Small intestine (tissue), 7 donors: Measurements from ENCODE around the gene TOR1AIP2. TPM values are rescaled to one million over a fixed set of nuclear protein-coding genes. Genes with fewer than 3 reads are reported as not detected.

Experiments
- DNase-seq, 2 donors: peaks; one replicate each; pipeline versions ENCODE4 v3.0.0 to v3.0.0-alpha.2; 2013
- FAIRE-seq: peaks from 2 replicates; lab custom pipeline; 2012; peaks lifted over from hg19 to GRCh38; lab: Jason Lieb, UNC
- H3K27ac ChIP-seq, 3 donors: one replicate each; pipeline ENCODE4 v1.5.1; 2013; ENCODE audit warnings: low read length in 2 of 3, mild to moderate bottlenecking in 2 of 3, control low read depth in 1 of 3, inconsistent platforms in 1 of 3, low read depth in 1 of 3, moderate library complexity in 1 of 3
- H3K27me3 ChIP-seq, 3 donors: one replicate each; pipeline ENCODE4 v1.6.1; 2013; ENCODE audit warnings: low read length in 3 of 3, inconsistent platforms in 1 of 3; ENCODE audit not compliant: control insufficient read depth in 3 of 3, insufficient read depth in 3 of 3
- H3K36me3 ChIP-seq, 3 donors: one replicate each; pipeline ENCODE4 v1.6.1; 2013; ENCODE audit warnings: low read length in 3 of 3, inconsistent platforms in 1 of 3, low read depth in 1 of 3, mild to moderate bottlenecking in 1 of 3, moderate library complexity in 1 of 3; ENCODE audit not compliant: control insufficient read depth in 3 of 3, insufficient read depth in 2 of 3
- H3K4me1 ChIP-seq, 3 donors: one replicate each; pipeline ENCODE4 v1.6.1; 2013; ENCODE audit warnings: low read length in 2 of 3, inconsistent platforms in 1 of 3, low read depth in 1 of 3, mild to moderate bottlenecking in 1 of 3, moderate library complexity in 1 of 3; ENCODE audit not compliant: control insufficient read depth in 3 of 3, insufficient read depth in 2 of 3
- H3K4me3 ChIP-seq, 3 donors: one replicate each; pipeline ENCODE4 v1.5.1; 2013; ENCODE audit warnings: low read length in 3 of 3, control low read depth in 1 of 3, inconsistent platforms in 1 of 3, low read depth in 1 of 3, mild to moderate bottlenecking in 1 of 3, moderate library complexity in 1 of 3
- H3K9me3 ChIP-seq, 2 donors: one replicate each; pipeline ENCODE4 v1.6.1; 2013; ENCODE audit warnings: low read depth in 1 of 2, low read length in 1 of 2; ENCODE audit not compliant: control insufficient read depth in 2 of 2, insufficient read depth in 1 of 2
- WGBS, 3 donors: extraction: QIAGEN DNeasy Blood & Tissue Kit; methylation state at CpG; one replicate each; pipeline ENCODE4 v1.1.7; 2013; 5-methylcytosine and 5-hydroxymethylcytosine counted together
- polyA plus RNA-seq, 4 donors: library from polyadenylated mRNA; stranded (reverse) in 3 of 4; unstranded in 1 of 4; fragments of 200-250 nt in 3 of 4; fragments of 120-200 nt in 1 of 4; gene quantifications; one replicate each; pipeline versions ENCODE4 v1.2.1 to v1.2.3, GENCODE V29; 2013
- donor health status: healthy with polysubstance abuse.
- donor health status: control.
- donor health status: control.
- donor health status: Bipolar disorder and iron deficiency.
- donor health status: healthy.

Gene TOR1AIP2
- polyA plus RNA-seq, 4 donors = 13.3 to 73.5 (median 20.9) TPM

GRCh38 chr1:179921472-179921871 is 43.9 kb upstream of the TOR1AIP2 start:
- DNase-seq (no peak), FAIRE-seq (no peak)
- no peaks in the 10 kb centered on the region for H3K27me3 ChIP-seq
- H3K9me3 ChIP-seq = no peaks in the 10 kb centered on the region
- 89 to 94% (median 90%) methylated on average over 1 of the region's 1 CpG for WGBS, 3 donors
- no peak overlapping the region for H3K4me3 ChIP-seq
- H3K27ac ChIP-seq = no peak overlapping the region
- H3K36me3 ChIP-seq = peaks cover 6 to 13% (median 13%) of the 10 kb centered on the region in 3 donors
- no peaks in the 10 kb centered on the region for H3K4me1 ChIP-seq

- Histone ChIP-seq H3K36me3 (peaks cover 6 to 22% (median 17%) of the 10 kb centered on the region in 3 donors), H3K4me3 (no peak overlapping the region), H3K27me3 (no peaks in the 10 kb centered on the region), H3K4me1 (no peaks in the 10 kb centered on the region), H3K9me3 (no peaks in the 10 kb centered on the region), H3K27ac (no peak overlapping the region)
- DNase-seq (no peak), FAIRE-seq (no peak)
- WGBS, 3 donors = 78 to 85% (median 83%) methylated on average over 10 of the region's 10 CpGs
These were observed 40.2 kb upstream of the TOR1AIP2 start for GRCh38 chr1:179917601-179918429.

- Histone ChIP-seq H3K9me3 (no peaks in the 10 kb centered on the region), H3K27ac (no peak overlapping the region), H3K36me3 (peaks cover 0 to 34% (median 8%) of the 10 kb centered on the region in 3 donors), H3K4me1 (no peaks in the 10 kb centered on the region), H3K27me3 (no peaks in the 10 kb centered on the region), H3K4me3 (no peak overlapping the region)
- FAIRE-seq (no peak), DNase-seq (no peak)
- 96 to 100% (median 99%) methylated on average over 3 of the region's 3 CpGs for WGBS, 3 donors
These were observed 34.2 kb upstream of the TOR1AIP2 start for GRCh38 chr1:179911812-179912211.

- Histone ChIP-seq H3K27ac (no peak overlapping the region), H3K4me1 (no peaks in the 10 kb centered on the region), H3K36me3 (peaks cover 0 to 32% (median 8%) of the 10 kb centered on the region in 3 donors), H3K9me3 (no peaks in the 10 kb centered on the region), H3K4me3 (no peak overlapping the region), H3K27me3 (no peaks in the 10 kb centered on the region)
- DNase-seq (no peak), FAIRE-seq (no peak)
- 69 to 80% (median 72%) methylated on average over 1 of the region's 1 CpG for WGBS, 3 donors
These were observed 33.3 kb upstream of the TOR1AIP2 start for GRCh38 chr1:179910934-179911333.

GRCh38 chr1:179889589-179889988 is 12.0 kb upstream of the TOR1AIP2 start:
- Histone ChIP-seq H3K27ac (no peak overlapping the region), H3K9me3 (no peaks in the 10 kb centered on the region), H3K4me3 (no peak overlapping the region), H3K36me3 (peaks cover 10 to 40% (median 12%) of the 10 kb centered on the region in 3 donors), H3K4me1 (no peaks in the 10 kb centered on the region), H3K27me3 (no peaks in the 10 kb centered on the region)
- no peak for DNase-seq
- FAIRE-seq = no peak
- WGBS, 3 donors = 87 to 95% (median 93%) methylated on average over 4 of the region's 4 CpGs

- 74 to 90% (median 75%) methylated on average over 2 of the region's 2 CpGs for WGBS, 3 donors
- no peak for DNase-seq
- Histone ChIP-seq H3K27ac (no peak overlapping the region), H3K36me3 (peaks cover 10 to 31% (median 12%) of the 10 kb centered on the region in 3 donors), H3K27me3 (no peaks in the 10 kb centered on the region), H3K4me1 (no peaks in the 10 kb centered on the region), H3K9me3 (no peaks in the 10 kb centered on the region), H3K4me3 (no peak overlapping the region)
- no peak for FAIRE-seq
These were observed 10.5 kb upstream of the TOR1AIP2 start for GRCh38 chr1:179888071-179888470.

- H3K4me1 ChIP-seq = peaks cover 0 to 4% (median 0%) of the 10 kb centered on the region in 3 donors
- peak overlapping the region in 2 of 3 donors; percentile 92 to 100 for H3K4me3 ChIP-seq
- 12 to 16% (median 13%) methylated on average over 4 of the region's 4 CpGs for WGBS, 3 donors
- DNase-seq (peak; percentile 21 to 51), FAIRE-seq (no peak)
- peaks cover 0 to 7% (median 2%) of the 10 kb centered on the region in 3 donors for H3K36me3 ChIP-seq
- H3K27ac ChIP-seq = peak overlapping the region in 2 of 3 donors; percentile 93 to 99
- H3K27me3 ChIP-seq = no peaks in the 10 kb centered on the region
- no peaks in the 10 kb centered on the region for H3K9me3 ChIP-seq
These were observed 6.1 kb upstream of the TOR1AIP2 start for GRCh38 chr1:179883745-179884138.

GRCh38 chr1:179883040-179883744 is 5.6 kb upstream of the TOR1AIP2 start:
- Histone ChIP-seq H3K9me3 (no peaks in the 10 kb centered on the region), H3K36me3 (peaks cover 0 to 6% (median 2%) of the 10 kb centered on the region in 3 donors), H3K27me3 (no peaks in the 10 kb centered on the region), H3K4me1 (peaks cover 0 to 4% (median 0%) of the 10 kb centered on the region in 3 donors), H3K27ac (peak overlapping the region; percentile 93 to 100 (median 99)), H3K4me3 (peak overlapping the region; percentile 92 to 100 (median 92))
- FAIRE-seq (no peak), DNase-seq (peak in 1 of 2 donors; percentile 51)
- WGBS, 3 donors = 0 to 1% (median 0%) methylated on average over 25 to 26 of the region's 26 CpGs
